HG02885 (cell line): Measurements from ENCODE around the gene MELTF.

ENCODE experiments used
- ATAC-seq: cut with Tn5 transposase; IDR thresholded peaks from one replicate; pipeline ENCODE4 v1.9.1; 2021; ENCODE audit warnings: mild to moderate bottlenecking; ENCODE audit not compliant: unreplicated experiment, poor library complexity

Gene MELTF

DNA sequence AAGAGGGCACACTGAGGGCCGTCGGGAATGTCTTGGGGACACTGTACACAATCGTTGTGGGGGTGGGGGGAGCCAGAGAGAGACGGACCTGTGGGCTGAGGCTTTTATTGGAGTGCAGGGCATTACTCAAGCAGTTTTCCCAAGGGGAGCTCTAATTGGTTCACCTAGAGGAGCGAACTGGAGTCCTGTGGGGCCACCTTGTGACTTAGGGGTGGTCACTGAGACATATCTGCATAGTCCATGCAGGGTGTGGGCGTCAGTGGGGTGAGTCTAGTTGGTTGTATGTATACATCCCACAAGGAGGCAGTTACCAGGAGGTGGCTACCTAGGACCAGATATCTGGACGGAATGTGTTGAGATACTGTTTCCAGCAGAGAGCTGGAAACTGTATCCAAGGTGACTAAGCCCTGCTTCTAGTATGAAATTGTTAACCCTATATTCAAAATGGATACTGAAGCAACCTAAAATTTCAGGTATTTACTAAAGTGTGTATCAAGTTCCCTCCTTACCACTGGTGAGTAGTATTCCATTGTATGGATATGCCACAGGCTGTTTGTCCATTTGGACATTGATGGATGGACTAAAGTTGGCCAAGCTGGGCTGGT lies 58.4 kb downstream of the MELTF start:
- ATAC-seq: no peak

DNA sequence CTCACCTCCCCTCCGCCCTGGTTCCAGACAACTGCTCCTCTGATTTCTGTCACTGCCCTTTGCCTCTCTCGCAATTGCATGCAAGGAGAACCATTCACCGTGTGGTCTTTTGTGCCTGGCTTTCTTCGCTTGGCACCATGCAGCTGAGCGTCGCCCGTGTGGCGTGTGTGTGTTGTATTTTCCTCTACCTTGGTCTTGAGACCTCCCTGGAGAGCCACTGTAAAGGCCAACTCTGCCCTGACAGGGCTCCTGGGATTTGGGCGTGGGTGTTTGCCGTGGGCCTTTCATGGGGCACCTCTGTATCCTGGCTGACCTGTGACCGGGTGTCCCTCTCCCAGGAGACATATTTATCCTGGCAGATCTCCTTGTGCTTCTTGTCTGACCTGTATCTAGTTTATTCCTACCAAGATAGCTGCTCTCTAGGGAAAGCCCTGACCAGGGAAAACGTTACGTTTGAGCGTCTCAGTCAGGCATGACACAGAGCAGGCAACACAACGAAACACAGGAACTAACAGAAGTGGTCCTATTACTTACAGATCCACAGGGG lies 59.0 kb downstream of the MELTF start:
- ATAC-seq: no peak

DNA sequence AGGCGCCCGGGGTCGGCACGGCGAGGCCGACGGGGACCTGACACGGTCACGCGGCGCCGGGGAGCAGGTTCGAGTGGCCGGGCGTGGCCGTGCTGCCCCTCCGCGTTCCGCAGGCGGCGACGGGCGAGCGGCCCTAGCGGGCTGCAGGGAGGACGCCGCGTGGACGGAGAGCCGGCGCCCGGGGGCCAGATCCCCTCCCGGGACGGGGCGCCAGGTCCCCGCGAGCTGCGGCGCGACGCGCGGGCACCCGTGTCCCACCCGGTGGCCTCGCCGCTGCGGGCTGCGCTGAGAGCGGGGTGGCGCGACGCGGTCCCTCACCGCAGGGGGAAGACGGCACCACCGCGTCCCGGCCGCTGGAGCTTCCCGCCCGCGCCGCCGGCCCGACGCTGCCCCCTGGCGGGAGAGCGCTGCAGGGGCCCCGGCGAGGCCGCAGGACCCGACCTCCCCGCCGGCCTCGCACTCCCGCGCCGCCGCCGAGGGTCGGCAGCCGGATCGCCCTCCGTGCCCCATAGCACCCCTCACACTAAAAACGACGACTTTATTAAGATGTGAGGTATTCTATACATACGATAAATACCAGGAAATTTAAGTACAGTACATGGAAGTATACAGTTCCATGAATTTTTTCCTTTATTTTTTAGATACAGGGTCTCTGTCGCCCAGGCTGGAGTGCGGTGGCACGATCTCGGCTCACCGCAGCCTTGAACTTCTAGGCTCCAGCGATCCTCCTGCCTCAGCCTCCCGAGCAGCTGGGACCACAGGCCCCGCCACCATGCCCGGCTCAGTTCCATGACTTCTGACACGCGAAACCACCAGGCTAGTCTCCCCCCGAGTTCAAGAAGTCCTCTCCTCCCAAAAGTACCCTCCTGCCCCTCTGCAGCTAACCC lies 59.7 kb downstream of the MELTF start:
- ATAC-seq: peak; percentile 59

DNA sequence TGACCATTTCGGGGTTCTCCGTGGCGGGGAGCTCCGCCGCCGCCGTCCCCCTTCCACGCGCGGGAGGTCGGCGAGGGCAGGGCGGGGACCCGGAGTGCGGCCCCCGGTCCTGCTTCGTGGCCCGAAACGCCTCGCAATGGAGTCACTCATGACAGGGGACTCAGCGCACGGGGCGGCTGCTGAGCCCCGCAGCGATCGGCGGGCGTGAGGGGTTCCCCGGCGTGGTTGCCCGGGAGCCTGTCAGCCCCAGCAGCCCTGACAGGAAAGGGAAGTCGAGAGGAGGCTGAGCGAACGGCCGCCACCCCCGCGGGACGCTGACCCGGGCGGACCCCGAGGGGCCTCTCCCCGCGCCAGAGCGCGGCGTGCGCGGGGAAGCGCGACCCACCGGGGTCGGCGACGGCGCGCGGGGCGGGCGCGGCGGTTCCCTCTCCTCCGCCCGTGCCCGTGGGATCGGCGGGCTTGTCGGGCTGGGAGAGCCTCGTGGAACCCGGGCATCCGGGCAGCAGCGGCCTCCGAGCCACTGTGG lies 60.4 kb downstream of the MELTF start:
- peak; percentile 47 for ATAC-seq

DNA sequence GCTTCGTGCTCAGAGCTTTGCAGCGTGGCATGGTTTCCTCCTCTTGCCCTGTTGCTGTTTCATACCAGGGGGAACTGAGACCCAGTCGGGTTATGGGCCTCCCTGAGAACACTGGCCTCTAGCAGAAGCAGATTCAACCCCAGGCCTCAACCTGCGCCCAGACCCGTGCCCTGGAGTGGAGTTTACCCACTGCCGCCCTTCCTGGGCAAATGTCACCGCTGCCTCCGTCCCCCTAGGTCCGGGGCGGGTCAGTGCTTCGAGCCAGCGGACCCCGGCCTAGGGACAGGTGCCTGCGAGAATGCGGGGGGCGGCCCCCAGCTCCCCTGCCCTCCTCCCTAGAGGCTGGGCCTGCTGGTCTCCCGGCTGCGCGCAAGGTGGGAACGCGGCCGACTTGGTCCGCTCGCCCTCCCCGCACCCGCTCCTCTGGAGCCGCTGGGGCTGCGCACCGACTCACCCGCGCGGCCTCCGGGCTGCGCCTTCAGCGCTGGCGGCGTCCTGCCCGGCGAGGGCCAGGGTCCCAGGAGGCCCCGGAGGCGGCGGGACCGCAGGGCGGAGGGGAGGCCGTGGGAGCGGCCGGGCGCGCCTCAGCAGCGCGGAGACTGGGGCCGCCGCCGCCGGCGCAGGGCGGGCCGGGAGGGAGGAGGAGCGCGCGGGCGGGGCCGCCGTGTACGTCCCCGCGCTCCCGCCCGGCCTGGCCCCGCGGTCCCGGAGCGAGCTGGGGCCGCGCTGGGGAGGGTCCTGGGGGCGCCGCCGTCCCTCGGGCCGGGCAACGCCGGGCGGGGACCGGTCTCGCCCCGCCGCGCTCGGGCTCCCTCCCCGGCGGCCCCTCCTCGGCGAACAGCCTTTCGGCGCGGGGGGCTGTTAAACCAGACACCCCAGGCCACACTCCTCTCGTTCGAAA lies 61.1 kb downstream of the MELTF start, which contains the start of gene PIGZ:
Gene PIGZ, minus strand, starts transcription at position 601 of the 901 bp plus-strand sequence. CDS start 16,802 bp downstream, outside the sequence.
- peak; percentile 67 for ATAC-seq

DNA sequence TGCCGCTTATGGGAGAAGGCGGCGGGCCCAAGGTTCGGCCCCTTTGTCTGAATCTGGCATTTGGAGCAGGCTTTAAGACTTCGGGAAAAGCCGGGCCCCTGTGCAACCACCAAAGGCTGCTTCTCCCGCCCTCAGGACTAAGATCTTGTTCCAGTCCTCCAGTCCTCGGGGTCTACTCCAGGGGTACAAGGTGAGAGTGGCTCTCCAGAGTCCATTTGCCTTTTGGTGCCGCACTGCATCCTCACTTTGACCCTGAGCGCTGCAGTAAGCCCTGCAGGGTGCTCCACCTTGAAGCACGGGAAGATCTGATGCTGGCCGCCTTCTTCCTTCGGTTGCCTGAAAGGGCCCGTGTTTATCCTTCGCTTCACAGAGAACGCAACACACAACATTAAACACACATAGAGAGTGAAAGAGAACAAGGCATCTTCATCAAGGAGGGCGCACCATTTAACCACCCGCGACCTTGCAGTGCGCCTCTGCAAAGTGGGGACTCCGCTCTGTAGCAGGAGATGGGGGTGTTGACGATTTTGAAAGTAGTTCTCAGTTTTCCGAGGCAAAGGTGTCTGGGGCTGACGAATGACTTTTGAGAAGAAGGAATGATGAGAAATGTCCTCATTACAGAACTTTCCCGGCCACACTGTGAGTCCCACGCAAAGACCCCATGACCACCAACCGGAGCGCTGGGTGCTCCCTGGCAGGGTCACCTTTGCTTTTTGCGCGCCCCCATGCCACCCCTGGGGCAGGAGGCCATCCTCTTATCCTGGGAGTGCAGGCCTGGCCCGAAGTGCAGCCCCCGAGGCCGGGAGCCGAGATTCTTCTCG lies 62.0 kb downstream of the MELTF start:
- ATAC-seq: no peak

DNA sequence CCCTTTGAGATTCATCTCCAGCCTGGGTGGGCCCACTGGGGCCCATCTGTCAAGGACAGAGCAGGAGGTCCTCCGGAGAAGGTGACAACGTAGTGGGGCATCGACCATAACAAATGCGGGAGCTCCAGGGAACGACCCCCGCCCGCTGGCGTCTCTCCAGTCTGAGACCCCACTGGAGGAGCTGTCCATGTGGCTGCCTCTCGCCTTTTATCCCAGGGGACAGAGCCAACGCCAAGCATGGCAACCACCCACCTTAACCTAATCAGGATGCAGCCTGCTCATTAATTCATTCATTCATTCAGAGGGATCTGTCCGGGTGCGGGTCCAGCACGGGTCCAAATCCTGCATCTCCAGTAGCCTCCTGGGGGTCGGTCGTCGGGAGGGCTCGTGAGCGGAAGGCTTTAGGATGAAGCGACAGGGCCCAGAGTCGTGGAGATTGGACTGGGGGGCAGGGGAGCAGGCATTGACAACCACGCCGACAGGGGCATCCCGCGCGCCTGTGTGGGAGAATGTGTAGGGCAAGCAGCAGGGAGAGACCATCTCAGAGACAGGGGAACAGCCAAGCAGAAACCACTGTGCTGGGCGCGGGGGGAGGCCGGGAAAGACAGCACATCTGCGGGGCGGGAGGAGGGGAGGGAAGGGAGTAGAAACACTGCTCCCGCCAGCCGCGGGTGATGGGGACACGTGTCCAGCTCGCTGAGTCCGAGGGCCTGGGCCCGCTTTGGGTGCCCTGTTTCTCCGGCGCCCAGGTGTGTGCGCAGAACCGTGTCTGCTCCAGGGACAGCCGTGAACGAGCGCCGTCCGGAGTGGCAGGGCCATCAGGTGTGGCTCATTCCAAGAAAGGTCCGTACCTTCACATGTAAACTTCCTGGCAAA lies 62.9 kb downstream of the MELTF start:
- no peak for ATAC-seq

DNA sequence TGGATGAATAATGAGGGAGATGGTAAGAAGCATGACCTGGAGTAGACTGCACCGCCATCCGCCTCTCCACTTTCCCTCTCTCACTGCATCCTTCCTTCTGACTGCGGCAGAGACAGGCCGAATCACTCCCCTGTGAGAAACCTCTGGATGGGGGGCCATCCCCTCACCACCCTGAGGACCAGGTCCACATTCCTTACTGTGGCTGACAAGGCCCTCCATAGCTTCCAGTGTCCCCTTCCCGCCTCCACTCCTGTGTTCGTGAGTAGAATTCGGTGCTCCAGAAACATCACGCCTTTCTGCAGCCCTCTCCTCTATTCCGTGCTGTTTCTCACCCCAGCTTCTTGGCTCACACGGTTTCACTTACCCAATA lies 63.8 kb downstream of the MELTF start:
- ATAC-seq: no peak

DNA sequence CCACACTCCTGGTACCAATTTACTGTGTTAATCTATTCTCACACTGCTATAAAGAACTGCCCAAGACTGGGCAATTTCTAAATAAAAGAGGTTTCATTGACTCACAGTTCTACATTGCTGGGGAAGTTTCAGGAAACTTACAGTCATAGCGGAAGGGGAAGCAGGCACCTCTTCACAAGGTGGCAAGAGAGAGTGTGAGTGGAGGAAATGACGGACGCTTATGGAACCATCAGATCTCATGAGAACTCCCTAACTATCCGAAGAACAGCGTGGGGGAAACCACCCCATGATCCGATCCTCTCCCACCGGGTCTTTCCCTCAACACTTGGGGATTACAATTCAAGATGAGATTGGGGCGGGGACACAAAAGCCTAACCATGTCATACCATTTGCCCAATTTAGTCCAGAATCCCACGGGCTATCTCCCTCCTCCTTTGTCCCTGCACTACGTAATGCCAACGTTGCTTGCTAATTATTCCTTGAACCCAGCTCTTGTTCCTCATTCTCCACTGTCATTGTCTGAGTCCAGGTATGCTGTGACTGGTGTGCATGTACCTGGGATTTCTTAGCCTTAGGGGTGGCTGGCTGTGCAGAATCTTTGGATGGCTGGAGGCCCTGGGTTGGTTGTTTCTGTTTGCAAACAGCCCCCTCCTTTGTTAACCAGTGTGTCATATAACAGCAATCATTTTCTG lies 64.4 kb downstream of the MELTF start:
- no peak for ATAC-seq

DNA sequence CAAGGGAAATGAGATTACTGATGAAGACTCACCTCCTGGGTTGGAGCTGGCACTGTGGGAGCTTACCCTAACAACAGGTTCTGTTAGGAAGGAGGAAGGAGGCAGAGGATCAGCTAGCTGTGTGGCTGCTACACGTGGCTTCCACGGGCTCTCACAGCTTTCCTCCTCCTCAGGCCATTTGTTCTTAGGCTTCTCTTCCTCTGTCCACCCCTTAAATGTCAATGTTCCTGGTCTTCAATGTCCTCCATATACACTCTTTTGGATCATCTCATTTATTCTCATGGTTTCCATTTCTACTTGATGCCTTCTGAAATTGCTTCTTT lies 66.0 kb downstream of the MELTF start:
- no peak for ATAC-seq

DNA sequence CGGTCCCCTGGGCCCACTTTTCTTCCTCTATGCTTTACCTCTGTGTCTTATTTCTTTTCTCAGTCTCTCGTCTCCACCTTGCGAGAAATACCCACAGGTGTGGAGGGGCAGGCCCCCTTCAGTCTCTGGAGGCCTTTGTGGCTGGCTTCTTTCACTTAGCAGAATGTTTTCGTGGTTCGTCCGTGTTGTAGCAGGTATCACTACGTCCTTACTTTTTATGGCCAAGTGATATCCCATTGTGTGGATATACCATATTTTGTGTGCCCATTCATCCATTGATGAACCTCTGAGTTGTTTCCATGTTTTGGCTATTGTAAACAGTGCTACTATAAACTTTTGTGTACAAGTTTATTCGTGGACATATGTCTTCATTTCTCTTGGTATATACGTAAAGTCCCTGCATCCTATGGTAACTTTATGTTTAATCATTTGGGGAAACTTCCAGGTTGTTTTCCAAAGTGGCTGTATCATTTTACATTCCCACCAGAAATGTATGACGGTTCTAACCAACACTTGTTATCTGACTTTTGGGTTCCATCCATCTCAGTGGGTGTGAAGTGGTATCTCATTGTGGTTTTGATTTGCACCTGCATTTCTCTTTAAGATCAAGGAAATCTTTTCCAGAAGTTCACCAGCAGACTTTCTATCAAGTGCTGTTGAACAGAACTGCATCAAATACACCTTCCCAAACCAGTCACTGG lies 66.5 kb downstream of the MELTF start:
- ATAC-seq: no peak

DNA sequence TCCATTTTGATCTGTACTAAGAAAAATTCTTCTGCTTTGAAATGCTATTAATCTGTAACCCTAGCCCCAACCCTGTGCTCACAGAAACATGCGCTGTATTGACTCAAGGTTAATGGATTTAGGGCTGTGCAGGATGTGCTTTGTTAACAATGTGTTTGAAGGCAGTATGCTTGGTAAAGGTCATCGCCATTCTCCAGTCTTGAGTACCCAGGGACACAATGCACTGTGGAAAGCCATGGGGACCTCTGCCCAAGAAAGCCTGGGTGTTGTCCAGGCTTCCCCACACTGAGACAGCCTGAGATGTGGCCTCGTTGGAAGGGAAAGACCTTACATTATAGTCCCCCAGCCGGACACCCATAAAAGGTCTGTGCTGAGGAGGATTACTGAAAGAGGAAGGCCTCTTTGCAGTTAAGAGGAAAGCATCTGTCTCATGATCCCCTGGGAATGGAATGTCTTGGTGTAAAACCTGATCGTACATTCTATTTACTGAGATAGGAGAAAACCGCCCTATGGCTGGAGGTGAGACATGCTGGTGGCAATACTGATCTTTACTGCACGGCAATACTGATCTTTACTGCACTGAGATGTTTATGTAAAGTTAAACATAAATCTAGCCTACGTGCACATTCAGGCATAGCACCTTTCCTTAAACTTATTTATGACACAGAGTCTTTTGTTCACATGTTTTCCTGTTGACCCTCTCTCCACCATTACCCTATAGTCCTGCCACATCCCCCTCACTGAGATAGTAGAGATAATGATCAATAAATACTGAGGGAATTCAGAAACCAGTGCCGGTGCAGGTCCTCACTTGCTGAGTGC lies 67.3 kb downstream of the MELTF start:
- no peak for ATAC-seq

DNA sequence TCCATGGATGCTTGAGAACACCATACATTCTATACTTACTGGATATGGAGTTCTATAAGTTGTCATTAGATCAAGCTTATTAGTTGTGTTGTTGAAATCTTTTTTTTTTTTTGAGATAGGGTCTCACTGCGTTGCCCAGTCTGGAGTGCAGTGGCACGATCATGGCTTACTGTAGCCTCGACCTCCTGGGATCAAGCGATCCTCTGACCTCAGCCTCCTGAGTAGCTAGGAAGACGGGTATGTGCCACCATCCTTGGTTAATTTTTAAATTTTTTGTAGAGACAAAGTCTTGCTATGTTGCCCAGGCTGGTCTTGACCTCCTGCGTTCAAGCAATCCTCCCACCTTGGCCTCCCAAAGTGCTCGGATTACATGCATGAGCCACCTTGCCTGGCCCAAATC lies 74.8 kb downstream of the MELTF start:
- ATAC-seq: no peak
